ENCODE measurements around the gene GLO1.

GLO1 gene

GRCh38 chr6:38739532-38739931 lies 36.6 kb upstream of the GLO1 start:
- Histone ChIP-seq H3K27ac (ENCODE audit: low read depth, low read length, poor library complexity, severe bottlenecking) (no peak overlapping the region), H3K4me3 (ENCODE audit: low read depth, low read length, poor library complexity, severe bottlenecking) (no peak overlapping the region), H3K9ac (ENCODE audit: low read length) (no peak overlapping the region; the same call in 1 of the 2 replicates), H3K27me3 (ENCODE audit: insufficient read depth, low read length) (no peaks in the 10 kb centered on the region), H3K36me3 (ENCODE audit: insufficient read depth, low read length) (no peaks in the 10 kb centered on the region), H3K4me1 (ENCODE audit: insufficient read depth, low read length, severe bottlenecking) (no peaks in the 10 kb centered on the region), H2AFZ (ENCODE audit: low read length) (no peak overlapping the region), H3K9me2 (ENCODE audit: low read depth, low read length) (no peaks in the 10 kb centered on the region), H3K79me2 (ENCODE audit: insufficient read depth, low read length) (no peaks in the 10 kb centered on the region), H3F3A (ENCODE audit: insufficient read depth, low read length) (no peaks in the 10 kb centered on the region), H3K9me3 (ENCODE audit: low read length) (no peaks in the 10 kb centered on the region), H3K4me2 (ENCODE audit: low read length) (no peak overlapping the region), H4K20me1 (ENCODE audit: insufficient read depth, low read length) (no peaks in the 10 kb centered on the region)
- no peak for TF ChIP-seq EZH2 (IDR thresholded peaks at IDR 0.05; ENCODE audit: borderline replicate concordance, low read length)
- TF ChIP-seq CTCF (IDR thresholded peaks at IDR 0.05; ENCODE audit: low read length), result peak; percentile 26; the same call in 1 of the 2 replicates

GRCh38 chr6:38738261-38738660 lies 35.3 kb upstream of the GLO1 start:
- no peak overlapping the region for H3K4me3 ChIP-seq (ENCODE audit: low read depth, low read length, poor library complexity, severe bottlenecking)
- no peaks in the 10 kb centered on the region for H3K79me2 ChIP-seq (ENCODE audit: insufficient read depth, low read length)
- H3K9me3 ChIP-seq (ENCODE audit: low read length), result no peaks in the 10 kb centered on the region
- no peaks in the 10 kb centered on the region for H3K27me3 ChIP-seq (ENCODE audit: insufficient read depth, low read length)
- no peak for TF ChIP-seq CTCF (IDR thresholded peaks at IDR 0.05; ENCODE audit: low read length)
- no peak for TF ChIP-seq EZH2 (IDR thresholded peaks at IDR 0.05; ENCODE audit: borderline replicate concordance, low read length)
- H3K9ac ChIP-seq (ENCODE audit: low read length), result no peak overlapping the region
- no peak overlapping the region for H3K4me2 ChIP-seq (ENCODE audit: low read length)
- H3K9me2 ChIP-seq (ENCODE audit: low read depth, low read length), result no peaks in the 10 kb centered on the region
- no peaks in the 10 kb centered on the region for H3K4me1 ChIP-seq (ENCODE audit: insufficient read depth, low read length, severe bottlenecking)
- no peak overlapping the region for H3K27ac ChIP-seq (ENCODE audit: low read depth, low read length, poor library complexity, severe bottlenecking)
- no peaks in the 10 kb centered on the region for H3K36me3 ChIP-seq (ENCODE audit: insufficient read depth, low read length)
- H4K20me1 ChIP-seq (ENCODE audit: insufficient read depth, low read length), result no peaks in the 10 kb centered on the region
- no peaks in the 10 kb centered on the region for H3F3A ChIP-seq (ENCODE audit: insufficient read depth, low read length)
- no peak overlapping the region for H2AFZ ChIP-seq (ENCODE audit: low read length)

GRCh38 chr6:38736951-38737350 lies 34.0 kb upstream of the GLO1 start:
- TF ChIP-seq EZH2 (IDR thresholded peaks at IDR 0.05; ENCODE audit: borderline replicate concordance, low read length), result no peak
- no peaks in the 10 kb centered on the region for H3K36me3 ChIP-seq (ENCODE audit: insufficient read depth, low read length)
- H3K27me3 ChIP-seq (ENCODE audit: insufficient read depth, low read length), result no peaks in the 10 kb centered on the region

GRCh38 chr6:38730140-38730862 lies 27.4 kb upstream of the GLO1 start:
- H3K9me3 ChIP-seq (ENCODE audit: low read length), result no peaks in the 10 kb centered on the region
- no peaks in the 10 kb centered on the region for H4K20me1 ChIP-seq (ENCODE audit: insufficient read depth, low read length)
- no peak overlapping the region for H3K4me2 ChIP-seq (ENCODE audit: low read length)
- no peaks in the 10 kb centered on the region for H3K27me3 ChIP-seq (ENCODE audit: insufficient read depth, low read length)
- H2AFZ ChIP-seq (ENCODE audit: low read length), result no peak overlapping the region
- no peaks in the 10 kb centered on the region for H3F3A ChIP-seq (ENCODE audit: insufficient read depth, low read length)
- H3K79me2 ChIP-seq (ENCODE audit: insufficient read depth, low read length), result no peaks in the 10 kb centered on the region
- no peaks in the 10 kb centered on the region for H3K9me2 ChIP-seq (ENCODE audit: low read depth, low read length)
- TF ChIP-seq EZH2 (IDR thresholded peaks at IDR 0.05; ENCODE audit: borderline replicate concordance, low read length) (no peak), CTCF (IDR thresholded peaks at IDR 0.05; ENCODE audit: low read length) (no peak)
- no peak overlapping the region for H3K4me3 ChIP-seq (ENCODE audit: low read depth, low read length, poor library complexity, severe bottlenecking)
- no peak overlapping the region for H3K9ac ChIP-seq (ENCODE audit: low read length)
- no peaks in the 10 kb centered on the region for H3K36me3 ChIP-seq (ENCODE audit: insufficient read depth, low read length)
- H3K4me1 ChIP-seq (ENCODE audit: insufficient read depth, low read length, severe bottlenecking), result no peaks in the 10 kb centered on the region
- no peak overlapping the region for H3K27ac ChIP-seq (ENCODE audit: low read depth, low read length, poor library complexity, severe bottlenecking)

More at GRCh38 chr6:38736951-38737350, 34.0 kb upstream of the GLO1 start:
- Histone ChIP-seq H2AFZ (ENCODE audit: low read length) (no peak overlapping the region), H3K4me1 (ENCODE audit: insufficient read depth, low read length, severe bottlenecking) (no peaks in the 10 kb centered on the region), H3K4me3 (ENCODE audit: low read depth, low read length, poor library complexity, severe bottlenecking) (no peak overlapping the region), H4K20me1 (ENCODE audit: insufficient read depth, low read length) (no peaks in the 10 kb centered on the region), H3K27ac (ENCODE audit: low read depth, low read length, poor library complexity, severe bottlenecking) (no peak overlapping the region), H3K4me2 (ENCODE audit: low read length) (no peak overlapping the region), H3K79me2 (ENCODE audit: insufficient read depth, low read length) (no peaks in the 10 kb centered on the region), H3F3A (ENCODE audit: insufficient read depth, low read length) (no peaks in the 10 kb centered on the region), H3K9me2 (ENCODE audit: low read depth, low read length) (no peaks in the 10 kb centered on the region), H3K9ac (ENCODE audit: low read length) (no peak overlapping the region), H3K9me3 (ENCODE audit: low read length) (no peaks in the 10 kb centered on the region)

Measured in OCI-LY1 (cell line).